ENCODE measurements around the gene SCYL1. TPM values are rescaled to one million over a fixed set of nuclear protein-coding genes. Genes with fewer than 3 reads are reported as not detected.

Gene SCYL1
- total RNA-seq, 1 experiment from 2014 or later: 106 TPM

- CTCF ChIA-PET: interaction anchor here (0.6 to 2.2 kb wide), 5 partner anchors 11 to 442 kb away, joined by 3 to 11 read pairs (median 3); partner anchors contain the start of genes BANF1, EIF1AD and ZNRD2
- no peaks in the 10 kb centered on the region for H4K20me1 ChIP-seq (ENCODE audit: insufficient read depth)
- peak overlapping the region; percentile 69 for H3K27ac ChIP-seq
- H3K9me3 ChIP-seq (ENCODE audit: insufficient read depth, low read depth): no peaks in the 10 kb centered on the region
- POLR2A ChIA-PET (ENCODE audit: unreplicated experiment): interaction anchor here (0.5 to 1.8 kb wide), 14 partner anchors 10 to 816 kb away, joined by 3 to 43 read pairs (median 4); partner anchors contain the start of genes FAM89B, MALAT1, RASGRP2 and SIPA1
- H3F3A ChIP-seq (ENCODE audit: insufficient read depth, low read depth): peaks cover 59% of the 10 kb centered on the region
- no TSS peak for BruUV-seq (replicated peaks)
- H2AFZ ChIP-seq: no peak overlapping the region
- H3K27me3 ChIP-seq (ENCODE audit: insufficient read depth, low read depth): no peaks in the 10 kb centered on the region
- TF ChIP-seq CTCF (conservative IDR thresholded peaks at IDR 0.05) (no peak), EZH2 (IDR thresholded peaks at IDR 0.05; ENCODE audit: low read depth) (no peak)
- peaks cover 53% of the 10 kb centered on the region for H3K4me1 ChIP-seq (replicated peaks; ENCODE audit: insufficient read depth)
- H3K79me2 ChIP-seq (ENCODE audit: low read depth): peaks cover 28% of the 10 kb centered on the region
- no peaks in the 10 kb centered on the region for H3K36me3 ChIP-seq (ENCODE audit: low read depth)
- intact Hi-C loops (cut with micrococcal nuclease; ENCODE audit: unreplicated experiment): loop anchor here (1.0 to 5.0 kb wide), 4 partner anchors 10 to 452 kb away; partner anchors contain the start of genes C11orf68, CST6, DRAP1 and NEAT1
- DNase-seq: peak; percentile 84 to 92
- no peaks in the 10 kb centered on the region for H3K9me2 ChIP-seq (ENCODE audit: insufficient read depth)
- peak overlapping the region; percentile 77; the same call in 1 of the 2 replicates for H3K4me3 ChIP-seq
- H3K4me2 ChIP-seq: peak overlapping the region; percentile 86
These were observed 35.2 kb downstream of the SCYL1 start for GRCh38 chr11:65559951-65560537.

- H3K4me3 ChIP-seq: peak overlapping the region; percentile 19; the same call in 1 of the 2 replicates
- peak overlapping the region; percentile 86 for H3K4me2 ChIP-seq
- peak in 1 of 2 experiments; percentile 56 for DNase-seq
- no peaks in the 10 kb centered on the region for H3K27me3 ChIP-seq (ENCODE audit: insufficient read depth, low read depth)
- H3K9me3 ChIP-seq (ENCODE audit: insufficient read depth, low read depth): no peaks in the 10 kb centered on the region
- no peak overlapping the region for H2AFZ ChIP-seq
- intact Hi-C loops (cut with micrococcal nuclease; ENCODE audit: unreplicated experiment): loop anchor here (1.0 kb wide), 1 partner anchor 10 kb away; the partner anchor contains the start of gene ZNRD2
- H4K20me1 ChIP-seq (ENCODE audit: insufficient read depth): no peaks in the 10 kb centered on the region
- H3F3A ChIP-seq (ENCODE audit: insufficient read depth, low read depth): peaks cover 59% of the 10 kb centered on the region
- H3K27ac ChIP-seq: peak overlapping the region; percentile 69
- POLR2A ChIA-PET (ENCODE audit: unreplicated experiment): interaction anchor here (0.5 to 1.8 kb wide), 7 partner anchors 9 to 281 kb away, joined by 3 to 13 read pairs (median 4); partner anchors contain the start of genes FAM89B, NEAT1, SIPA1 and ZNRD2
- H3K4me1 ChIP-seq (replicated peaks; ENCODE audit: insufficient read depth): peaks cover 50% of the 10 kb centered on the region
- CTCF ChIA-PET: interaction anchor here (0.6 to 2.2 kb wide), 6 partner anchors 10 to 325 kb away, joined by 3 to 12 read pairs (median 3); partner anchors contain the start of genes FAM89B and ZNRD2
- no TSS peak for BruUV-seq (replicated peaks)
- H3K9me2 ChIP-seq (ENCODE audit: insufficient read depth): no peaks in the 10 kb centered on the region
- no peak for TF ChIP-seq CTCF (conservative IDR thresholded peaks at IDR 0.05)
- no peak for TF ChIP-seq EZH2 (IDR thresholded peaks at IDR 0.05; ENCODE audit: low read depth)
- no peaks in the 10 kb centered on the region for H3K36me3 ChIP-seq (ENCODE audit: low read depth)
- peaks cover 25% of the 10 kb centered on the region for H3K79me2 ChIP-seq (ENCODE audit: low read depth)
These were observed 35.9 kb downstream of the SCYL1 start for GRCh38 chr11:65560555-65561418.

GRCh38 chr11:65562020-65562419 is 37.1 kb downstream of the SCYL1 start:
- Histone ChIP-seq H3K4me3 (no peak overlapping the region), H3F3A (ENCODE audit: insufficient read depth, low read depth) (peaks cover 61% of the 10 kb centered on the region), H3K36me3 (ENCODE audit: low read depth) (no peaks in the 10 kb centered on the region), H3K27ac (no peak overlapping the region), H3K4me2 (peak overlapping the region; percentile 86; the same call in 1 of the 2 replicates), H2AFZ (no peak overlapping the region), H3K9me2 (ENCODE audit: insufficient read depth) (no peaks in the 10 kb centered on the region), H3K27me3 (ENCODE audit: insufficient read depth, low read depth) (no peaks in the 10 kb centered on the region), H4K20me1 (ENCODE audit: insufficient read depth) (no peaks in the 10 kb centered on the region), H3K79me2 (ENCODE audit: low read depth) (peaks cover 25% of the 10 kb centered on the region), H3K4me1 (replicated peaks; ENCODE audit: insufficient read depth) (peaks cover 47% of the 10 kb centered on the region), H3K9me3 (ENCODE audit: insufficient read depth, low read depth) (no peaks in the 10 kb centered on the region)
- CTCF ChIA-PET: no interaction called here
- intact Hi-C loops (cut with micrococcal nuclease; ENCODE audit: unreplicated experiment): no loop called here
- no peak for DNase-seq
- POLR2A ChIA-PET (ENCODE audit: unreplicated experiment): no interaction called here
- no peak for TF ChIP-seq CTCF (conservative IDR thresholded peaks at IDR 0.05)
- no peak for TF ChIP-seq EZH2 (IDR thresholded peaks at IDR 0.05; ENCODE audit: low read depth)
- BruUV-seq (replicated peaks): no TSS peak
